Neural crest cell (in vitro differentiated cells): ENCODE data around the gene LYZL1. TPM values are rescaled to one million over a fixed set of nuclear protein-coding genes. Genes with fewer than 3 reads are reported as not detected.
"Not testable (repeated sequence)": the region's sequence is repeated elsewhere in the genome, so short reads cannot be mapped to it uniquely, and the experiment has no call there.

ENCODE experiments used
- DNase-seq: peaks from one replicate; pipeline ENCODE4 v3.0.0; 2021; ENCODE audit warnings: low read depth, mixed read lengths, low spot score
- H3K27ac Mint-ChIP-seq: one replicate; pipeline ENCODE4 v1.8.0; 2021; ENCODE audit warnings: mild to moderate bottlenecking, mixed read lengths; ENCODE audit not compliant: unreplicated experiment
- H3K27me3 Mint-ChIP-seq: 2 replicates; pipeline ENCODE4 v1.8.0; 2021; ENCODE audit warnings: low read depth, mild to moderate bottlenecking, mixed read lengths
- H3K36me3 Mint-ChIP-seq: 2 replicates; pipeline ENCODE4 v1.8.0; 2021; ENCODE audit warnings: low read depth, mild to moderate bottlenecking, mixed read lengths
- H3K4me1 Mint-ChIP-seq: 2 replicates; pipeline ENCODE4 v1.8.0; 2021; ENCODE audit warnings: mixed read lengths
- H3K4me3 Mint-ChIP-seq: one replicate; pipeline ENCODE4 v1.8.0; 2021; ENCODE audit warnings: mild to moderate bottlenecking, mixed read lengths
- H3K9me3 Mint-ChIP-seq: 2 replicates; pipeline ENCODE4 v1.8.0; 2021; ENCODE audit warnings: mixed read lengths
- total RNA-seq: library from RNA; stranded (reverse); gene quantifications from 2 replicates; pipeline ENCODE4 v1.2.1, GENCODE V29; 2021
- TF ChIP-seq, protein P1 (sequence below): fragments of 200-600 bp; sonication (generic); conservative IDR thresholded peaks from 2 replicates; pipeline ENCODE4 v1.5.0; 2021; ENCODE audit warnings: antibody characterized with exemption, mild to moderate bottlenecking

The LYZL1 gene
- total RNA-seq, 1 donor from 2014 or later, result not detected

DNA sequence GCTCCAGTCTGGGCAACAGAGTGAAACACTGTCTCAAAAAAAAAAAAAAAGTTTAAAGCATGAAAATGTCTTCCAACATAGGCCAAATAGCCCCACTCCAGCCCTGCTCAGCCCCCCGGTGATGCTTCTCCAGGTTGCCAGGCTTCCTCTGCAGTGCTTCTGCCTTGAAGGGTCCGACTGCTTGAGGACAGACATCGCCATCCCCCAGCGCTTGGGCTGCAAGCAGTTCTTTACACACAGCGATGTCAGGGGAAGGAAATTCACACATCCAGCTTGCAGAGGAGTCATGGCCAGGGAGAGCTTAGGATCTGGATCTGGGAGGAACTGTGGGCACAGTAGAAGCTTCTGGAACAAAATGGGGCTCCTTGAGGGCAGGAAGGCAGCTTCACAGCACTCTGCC is 26.9 kb downstream of the LYZL1 start:
- TF ChIP-seq, protein P1, sequence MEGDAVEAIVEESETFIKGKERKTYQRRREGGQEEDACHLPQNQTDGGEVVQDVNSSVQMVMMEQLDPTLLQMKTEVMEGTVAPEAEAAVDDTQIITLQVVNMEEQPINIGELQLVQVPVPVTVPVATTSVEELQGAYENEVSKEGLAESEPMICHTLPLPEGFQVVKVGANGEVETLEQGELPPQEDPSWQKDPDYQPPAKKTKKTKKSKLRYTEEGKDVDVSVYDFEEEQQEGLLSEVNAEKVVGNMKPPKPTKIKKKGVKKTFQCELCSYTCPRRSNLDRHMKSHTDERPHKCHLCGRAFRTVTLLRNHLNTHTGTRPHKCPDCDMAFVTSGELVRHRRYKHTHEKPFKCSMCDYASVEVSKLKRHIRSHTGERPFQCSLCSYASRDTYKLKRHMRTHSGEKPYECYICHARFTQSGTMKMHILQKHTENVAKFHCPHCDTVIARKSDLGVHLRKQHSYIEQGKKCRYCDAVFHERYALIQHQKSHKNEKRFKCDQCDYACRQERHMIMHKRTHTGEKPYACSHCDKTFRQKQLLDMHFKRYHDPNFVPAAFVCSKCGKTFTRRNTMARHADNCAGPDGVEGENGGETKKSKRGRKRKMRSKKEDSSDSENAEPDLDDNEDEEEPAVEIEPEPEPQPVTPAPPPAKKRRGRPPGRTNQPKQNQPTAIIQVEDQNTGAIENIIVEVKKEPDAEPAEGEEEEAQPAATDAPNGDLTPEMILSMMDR, result no peak
- no peaks in the 10 kb centered on the region for H3K27me3 Mint-ChIP-seq
- peaks cover 4% of the 10 kb centered on the region for H3K9me3 Mint-ChIP-seq
- DNase-seq, result no peak
- peaks cover 40% of the 10 kb centered on the region for H3K4me1 Mint-ChIP-seq
- peak overlapping the region; percentile 90 for H3K27ac Mint-ChIP-seq
- no peak overlapping the region for H3K4me3 Mint-ChIP-seq
- H3K36me3 Mint-ChIP-seq, result peaks cover 3% of the 10 kb centered on the region

DNA sequence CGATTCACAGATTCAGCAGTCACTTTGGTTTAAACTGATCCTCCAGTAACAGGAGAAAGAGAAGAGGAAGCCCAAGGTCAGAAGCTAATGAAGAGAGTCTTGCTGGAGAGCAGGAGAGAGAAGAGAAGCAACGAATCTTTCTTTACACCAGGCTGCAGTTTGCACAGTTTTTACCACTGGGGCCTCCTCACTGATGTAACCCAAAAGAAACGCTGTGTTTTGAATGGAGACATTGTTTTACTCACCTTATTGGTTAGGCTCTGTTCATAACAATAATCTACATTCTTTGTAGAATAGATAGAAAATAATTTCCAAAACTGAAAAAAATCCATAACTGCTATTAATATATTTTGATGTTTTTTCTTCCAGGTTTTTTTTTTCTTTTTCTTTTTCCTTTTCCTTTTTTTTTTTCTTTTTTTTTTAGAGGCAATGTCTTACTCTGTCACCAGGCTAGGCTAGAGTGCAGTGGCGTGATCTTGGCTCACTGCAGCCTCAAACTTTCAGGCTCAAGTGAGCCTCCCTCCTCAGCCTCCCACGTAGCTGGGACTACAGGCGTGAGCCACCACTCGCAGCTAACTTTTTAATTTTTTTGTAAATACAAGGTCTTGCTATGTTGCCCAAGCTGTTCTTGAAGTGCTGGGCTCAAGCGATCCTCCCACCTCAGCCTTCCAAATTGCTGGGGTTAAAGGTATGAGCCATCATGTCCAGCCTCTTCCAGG is 27.6 kb downstream of the LYZL1 start:
- H3K27ac Mint-ChIP-seq, result peak overlapping the region; percentile 90
- peaks cover 4% of the 10 kb centered on the region for H3K9me3 Mint-ChIP-seq
- H3K4me1 Mint-ChIP-seq, result peaks cover 36% of the 10 kb centered on the region
- no peak overlapping the region for H3K4me3 Mint-ChIP-seq
- peaks cover 3% of the 10 kb centered on the region for H3K36me3 Mint-ChIP-seq
- TF ChIP-seq, protein P1, result no peak
- no peaks in the 10 kb centered on the region for H3K27me3 Mint-ChIP-seq
- DNase-seq, result no peak

DNA sequence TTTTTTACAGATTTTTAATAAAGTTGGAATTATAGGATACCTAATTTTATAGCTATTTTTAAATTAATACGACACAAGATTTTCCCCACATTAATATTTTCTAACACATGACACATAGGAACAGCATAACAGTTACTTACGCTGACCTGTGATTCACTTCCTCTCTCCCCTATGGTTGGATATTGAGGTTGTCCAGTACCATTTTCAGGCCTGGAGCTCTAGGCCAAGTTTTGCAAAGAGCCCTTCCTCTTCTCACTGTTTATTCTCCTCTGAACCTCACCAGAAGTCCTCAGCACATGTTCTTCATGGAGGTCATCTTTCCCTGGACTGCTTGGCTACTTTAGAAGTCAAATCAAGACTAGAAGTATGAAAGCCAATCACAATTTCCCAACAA is 28.2 kb downstream of the LYZL1 start:
- H3K4me1 Mint-ChIP-seq, result peaks cover 36% of the 10 kb centered on the region
- H3K9me3 Mint-ChIP-seq, result peaks cover 4% of the 10 kb centered on the region
- H3K4me3 Mint-ChIP-seq, result no peak overlapping the region
- H3K36me3 Mint-ChIP-seq, result peaks cover 3% of the 10 kb centered on the region
- no peak for DNase-seq
- no peak overlapping the region for H3K27ac Mint-ChIP-seq
- TF ChIP-seq, protein P1, result no peak
- no peaks in the 10 kb centered on the region for H3K27me3 Mint-ChIP-seq

DNA sequence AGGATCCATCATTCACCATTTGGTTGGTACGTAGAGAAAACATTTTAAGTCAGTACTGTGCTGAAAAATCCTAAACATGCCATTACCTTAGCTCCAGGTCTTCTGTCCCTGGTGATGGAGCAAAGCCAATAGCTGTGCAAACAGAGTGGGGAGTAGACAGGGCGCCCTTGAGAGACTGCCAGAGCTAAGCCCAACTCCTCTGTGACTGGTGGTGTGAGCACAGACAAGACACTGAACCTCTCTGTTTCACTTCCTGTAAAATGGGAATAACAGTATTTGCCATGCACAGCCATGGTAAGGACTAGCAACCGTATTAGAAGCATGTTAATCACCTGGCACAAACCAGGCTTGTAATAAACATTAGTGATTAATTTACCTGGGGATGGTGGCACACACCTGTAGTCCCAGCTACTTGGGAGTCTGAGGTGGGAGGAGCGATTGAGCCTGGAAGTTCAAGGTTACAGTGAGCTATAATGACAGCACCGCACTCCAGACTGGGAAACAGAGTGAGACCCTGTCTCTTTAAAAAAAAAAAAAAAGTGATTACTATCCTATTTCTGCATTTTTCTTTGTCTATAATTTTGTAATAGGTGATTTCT is 28.7 kb downstream of the LYZL1 start:
- no peak for DNase-seq
- peaks cover 38% of the 10 kb centered on the region for H3K4me1 Mint-ChIP-seq
- H3K36me3 Mint-ChIP-seq, result peaks cover 3% of the 10 kb centered on the region
- TF ChIP-seq, protein P1, result no peak
- H3K27me3 Mint-ChIP-seq, result no peaks in the 10 kb centered on the region
- H3K27ac Mint-ChIP-seq, result no peak overlapping the region
- H3K4me3 Mint-ChIP-seq, result no peak overlapping the region
- peaks cover 4% of the 10 kb centered on the region for H3K9me3 Mint-ChIP-seq

DNA sequence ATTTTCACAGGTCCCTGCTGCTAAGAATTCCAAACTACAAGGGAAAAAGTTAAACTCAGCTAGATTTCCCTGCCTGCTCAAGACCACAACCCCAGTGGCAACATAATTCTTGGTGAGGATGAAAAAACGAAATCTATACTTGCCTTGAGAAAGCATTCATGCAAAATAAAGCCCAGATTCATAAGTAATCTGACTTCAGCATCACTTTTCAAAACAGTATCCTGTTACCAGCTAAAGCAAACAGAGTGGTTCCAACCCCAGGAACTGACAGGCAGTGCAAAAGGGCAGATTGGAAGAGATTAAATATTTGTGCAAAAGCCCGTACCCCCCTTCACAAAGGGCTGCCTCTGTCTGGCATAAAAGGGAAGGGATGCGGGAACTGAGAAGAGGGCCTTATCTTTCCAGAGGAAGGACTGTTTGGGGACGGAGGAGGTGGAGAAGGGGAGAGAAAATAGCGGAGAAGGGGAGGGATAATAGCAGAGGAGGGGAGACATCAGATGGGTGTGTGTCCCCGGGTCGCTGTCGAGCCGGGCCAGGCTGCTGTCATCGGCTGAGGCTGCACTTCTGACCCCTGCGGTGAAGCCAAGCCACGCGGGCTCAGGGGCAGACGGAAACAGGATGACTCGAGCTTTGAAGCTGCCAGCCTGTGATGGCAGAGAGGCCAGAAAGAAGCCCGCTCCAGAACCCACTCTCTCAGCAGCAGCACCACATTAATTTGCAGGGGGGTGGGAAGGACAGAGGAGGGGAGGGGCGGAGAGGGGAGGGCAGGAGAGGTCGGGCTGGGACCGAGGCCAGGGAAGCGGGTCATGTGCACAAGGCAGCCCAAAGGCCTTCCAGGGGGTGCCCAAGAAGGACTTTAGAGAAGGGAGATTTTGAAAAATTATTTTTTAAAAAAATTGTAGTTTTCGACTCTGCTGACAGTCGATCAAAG is 29.5 kb downstream of the LYZL1 start:
- peak; percentile 40 for DNase-seq
- not testable (repeated sequence) for H3K36me3 Mint-ChIP-seq, H3K9me3 Mint-ChIP-seq, H3K27me3 Mint-ChIP-seq
- peak overlapping the region; percentile 7 for H3K4me3 Mint-ChIP-seq
- H3K4me1 Mint-ChIP-seq, result peaks cover 47% of the 10 kb centered on the region
- peak overlapping the region; percentile 29 for H3K27ac Mint-ChIP-seq
